Renal cortical epithelial cell (primary cell): ENCODE data around the gene ELK3. TPM values are rescaled to one million over a fixed set of nuclear protein-coding genes. Genes with fewer than 3 reads are reported as not detected.

ENCODE experiments used
- DNase-seq: peaks from one replicate; pipeline ENCODE4 v3.0.0-alpha.2; 2011; ENCODE audit warnings: low read depth
- total RNA-seq: library from RNA; depleted of rRNA; stranded (reverse); fragments of >200 nt; gene quantifications from 2 replicates; pipeline ENCODE4 v1.2.3, GENCODE V29; 2014

The ELK3 gene
- total RNA-seq, 1 donor from 2014 or later, result 26.7 TPM

- DNase-seq, result no peak
Observed at GRCh38 chr12:96187956-96188355, 6.2 kb upstream of the ELK3 start.

GRCh38 chr12:96189781-96190180 is 4.4 kb upstream of the ELK3 start:
- DNase-seq, result no peak

- DNase-seq, result peak; percentile 80
Observed at GRCh38 chr12:96190413-96191108, 3.6 kb upstream of the ELK3 start.

DNA sequence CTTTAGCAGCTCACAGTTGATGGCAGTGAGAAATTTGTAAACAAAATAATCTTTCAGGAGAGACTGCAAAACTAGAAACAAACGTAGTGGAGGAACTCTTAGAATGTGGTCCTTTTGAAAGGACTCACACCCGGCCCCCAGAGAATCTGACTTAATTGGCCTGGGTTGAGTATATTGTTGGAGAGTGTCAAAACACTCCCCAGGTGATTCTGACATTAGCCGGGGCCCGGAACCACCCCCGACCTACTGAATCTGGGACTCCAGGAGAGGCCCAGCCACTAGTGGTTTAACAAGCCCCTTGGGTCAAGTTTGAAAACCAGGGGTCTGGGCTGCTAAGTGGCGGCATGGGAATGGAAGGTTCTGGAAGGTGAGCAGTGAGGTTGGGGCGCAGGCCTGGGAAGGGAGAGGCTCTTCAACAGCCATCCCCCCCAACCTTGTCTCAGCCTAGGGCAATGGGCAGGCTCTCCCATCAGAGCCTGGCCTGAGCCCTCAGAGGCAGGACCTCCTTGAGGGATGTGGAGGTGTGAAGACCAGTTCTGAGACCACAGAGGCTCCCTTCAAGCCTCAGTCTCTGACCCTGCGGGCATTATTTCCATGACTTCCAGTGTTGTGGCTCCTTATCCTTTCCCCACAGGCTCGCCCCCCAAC is 1.1 kb upstream of the ELK3 start:
- no peak for DNase-seq

- no peak for DNase-seq
Observed at GRCh38 chr12:96194576-96194889, 358 bp downstream of the ELK3 start.

DNA sequence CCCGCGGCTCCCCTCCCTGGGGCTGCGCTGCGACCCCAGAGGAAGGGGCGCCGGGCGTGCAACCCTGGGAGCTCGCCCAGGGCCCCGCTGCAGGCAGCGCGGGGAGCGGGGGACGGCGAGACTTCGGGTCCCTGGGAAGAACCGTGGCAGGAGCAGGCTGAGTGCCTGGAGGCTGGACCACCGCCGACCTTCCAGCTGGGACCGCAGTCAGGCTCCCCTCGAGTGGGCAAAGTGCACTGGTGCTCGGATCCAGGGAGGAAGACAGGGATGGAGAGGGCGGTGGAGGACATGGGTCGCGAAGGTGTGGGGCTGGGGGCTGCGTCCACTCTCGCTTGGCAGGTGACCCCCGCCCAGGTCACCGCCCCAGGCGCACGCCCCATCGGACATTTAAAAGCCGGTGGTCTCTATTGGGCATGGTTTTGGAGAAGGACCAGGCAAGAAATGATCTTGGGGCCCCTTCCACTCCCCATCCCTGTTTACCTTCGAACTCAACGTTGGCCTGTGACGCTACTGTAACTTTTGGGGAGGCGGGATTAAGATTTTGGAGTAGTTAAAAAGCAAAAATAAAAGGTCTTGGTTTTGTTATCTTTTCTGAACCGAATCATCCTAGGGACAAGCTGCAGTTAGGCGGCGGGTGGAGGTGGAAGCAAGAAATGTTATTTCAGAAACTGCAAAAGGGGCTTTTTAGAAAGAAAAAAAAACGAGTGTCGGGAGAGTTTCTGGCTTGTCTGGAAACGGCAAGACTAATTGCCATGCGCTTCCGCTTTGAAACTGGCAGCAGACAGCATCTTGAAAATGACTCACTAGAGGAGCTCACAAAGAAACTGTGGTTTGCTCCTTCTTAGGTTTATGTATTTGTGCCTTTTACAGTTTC is 1.0 kb downstream of the ELK3 start:
- peak; percentile 91 for DNase-seq

- peak; percentile 73 for DNase-seq
Observed at GRCh38 chr12:96195845-96196451, 1.8 kb downstream of the ELK3 start.

DNA sequence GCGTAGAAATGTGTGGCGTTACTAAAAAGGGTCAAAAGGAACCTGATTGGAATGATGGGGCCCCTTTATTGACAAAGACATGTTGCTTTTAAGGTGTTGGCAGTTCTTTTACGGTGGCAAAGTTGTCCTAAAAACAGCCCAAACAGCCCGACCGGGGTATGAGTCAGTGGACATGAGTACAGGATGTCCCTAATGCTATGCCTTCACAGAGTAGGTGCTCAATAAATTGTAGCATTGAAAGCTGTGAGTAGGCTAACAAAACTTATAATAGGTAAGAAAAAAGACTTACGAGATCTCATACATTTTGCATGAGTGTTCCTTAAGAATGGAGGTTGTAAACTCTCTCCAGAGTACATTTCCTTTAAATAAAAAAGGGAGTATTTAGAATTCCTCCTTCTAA is 2.6 kb downstream of the ELK3 start:
- DNase-seq, result peak; percentile 63

DNA sequence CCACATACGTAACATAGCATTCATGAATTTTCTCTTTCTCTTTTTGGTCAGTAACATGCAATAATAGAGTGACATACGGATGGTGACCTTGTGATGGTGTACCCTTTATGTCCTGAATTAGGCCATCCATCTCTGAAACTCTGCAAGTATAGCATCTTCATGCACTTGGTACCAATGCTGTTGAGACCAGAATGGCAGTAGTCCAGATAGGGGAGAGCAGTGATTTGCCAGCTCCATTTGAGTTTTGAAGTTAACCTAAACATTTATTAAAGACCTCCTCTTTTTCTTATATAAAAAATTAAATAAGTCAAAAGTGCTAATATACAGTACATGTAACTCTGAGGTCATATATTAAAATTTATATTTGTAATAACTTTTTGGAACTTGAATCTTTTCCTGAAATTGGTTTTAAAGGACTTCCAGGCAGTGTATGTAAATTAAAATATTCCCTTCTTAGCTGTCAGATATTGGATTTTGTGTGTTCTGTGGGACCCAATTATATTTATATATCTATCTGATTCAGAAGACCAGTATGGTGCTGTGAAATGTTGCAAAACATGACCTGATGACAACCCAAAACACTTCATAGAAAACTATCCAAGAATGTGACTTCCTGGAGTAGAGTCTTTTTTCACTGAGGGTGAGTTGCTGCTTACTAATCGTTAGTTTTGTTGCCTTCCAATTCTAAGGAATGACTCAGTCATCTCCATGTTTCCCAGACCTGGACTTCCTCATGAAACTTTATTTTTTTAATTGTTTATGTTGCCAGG is 3.5 kb downstream of the ELK3 start:
- DNase-seq, result peak; percentile 98

DNA sequence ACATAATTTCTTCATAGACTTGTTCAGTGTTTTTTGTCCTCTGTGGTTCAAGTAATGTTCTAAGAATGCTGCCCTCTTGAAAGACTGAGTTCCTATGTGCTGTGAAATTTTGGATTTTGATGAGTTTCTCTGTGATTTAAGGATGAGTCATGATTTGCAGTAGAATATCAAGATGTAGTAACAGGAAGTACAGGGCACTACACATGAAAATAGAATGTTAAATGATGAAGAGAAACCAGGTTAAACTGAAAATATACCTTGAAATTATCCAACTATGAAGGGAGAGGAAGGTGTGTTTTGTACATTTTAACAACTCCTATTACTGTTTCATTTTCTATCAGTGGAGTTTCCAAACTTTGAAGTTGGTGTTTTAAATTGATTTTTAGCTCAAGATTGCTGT is 4.8 kb downstream of the ELK3 start:
- peak; percentile 96 for DNase-seq

- no peak for DNase-seq
Observed at GRCh38 chr12:96199464-96199863, 5.3 kb downstream of the ELK3 start.

GRCh38 chr12:96201272-96202227 is 7.4 kb downstream of the ELK3 start:
- DNase-seq, result no peak

GRCh38 chr12:96204381-96204780 is 10.2 kb downstream of the ELK3 start:
- DNase-seq, result no peak

- no peak for DNase-seq
Observed at GRCh38 chr12:96205908-96206307, 11.7 kb downstream of the ELK3 start.

- DNase-seq, result no peak
Observed at GRCh38 chr12:96206936-96207662, 12.9 kb downstream of the ELK3 start.

- peak; percentile 92 for DNase-seq
Observed at GRCh38 chr12:96208346-96208745, 14.2 kb downstream of the ELK3 start.

DNA sequence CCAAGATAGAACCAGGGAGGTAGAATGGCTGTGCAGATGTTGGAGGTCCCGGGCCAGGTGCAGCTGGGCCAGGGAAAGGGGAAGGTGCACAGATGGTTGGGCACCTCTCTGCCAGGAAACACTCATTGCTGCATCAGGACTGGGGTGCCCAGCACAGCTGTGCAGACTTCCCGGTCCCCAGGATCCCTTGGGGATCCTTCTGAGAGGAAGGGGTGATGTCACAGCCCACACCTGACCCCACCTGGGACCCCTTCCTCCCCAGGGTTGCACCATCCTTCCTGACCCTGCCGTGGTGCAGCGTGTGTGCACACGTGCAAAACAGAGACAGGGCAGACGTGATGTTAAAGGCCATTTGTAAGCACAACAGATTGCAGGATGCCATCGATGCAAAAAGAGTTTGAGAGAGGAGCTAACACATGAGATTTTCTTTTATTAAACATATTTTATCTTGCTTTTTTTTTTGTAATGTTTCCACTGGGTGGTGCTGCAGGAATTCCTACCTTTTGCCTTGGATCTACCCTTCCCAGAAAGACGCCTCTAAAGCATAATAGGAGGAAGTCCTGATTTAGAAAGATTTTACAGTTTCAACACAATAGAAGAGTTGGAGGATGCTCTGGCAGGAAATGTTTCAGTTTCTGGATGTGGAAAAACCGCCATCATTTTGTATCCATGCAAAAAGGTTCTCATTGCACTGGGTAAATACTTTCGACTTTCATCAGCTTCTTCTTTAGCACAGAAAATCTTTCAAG is 14.8 kb downstream of the ELK3 start:
- DNase-seq, result no peak

DNA sequence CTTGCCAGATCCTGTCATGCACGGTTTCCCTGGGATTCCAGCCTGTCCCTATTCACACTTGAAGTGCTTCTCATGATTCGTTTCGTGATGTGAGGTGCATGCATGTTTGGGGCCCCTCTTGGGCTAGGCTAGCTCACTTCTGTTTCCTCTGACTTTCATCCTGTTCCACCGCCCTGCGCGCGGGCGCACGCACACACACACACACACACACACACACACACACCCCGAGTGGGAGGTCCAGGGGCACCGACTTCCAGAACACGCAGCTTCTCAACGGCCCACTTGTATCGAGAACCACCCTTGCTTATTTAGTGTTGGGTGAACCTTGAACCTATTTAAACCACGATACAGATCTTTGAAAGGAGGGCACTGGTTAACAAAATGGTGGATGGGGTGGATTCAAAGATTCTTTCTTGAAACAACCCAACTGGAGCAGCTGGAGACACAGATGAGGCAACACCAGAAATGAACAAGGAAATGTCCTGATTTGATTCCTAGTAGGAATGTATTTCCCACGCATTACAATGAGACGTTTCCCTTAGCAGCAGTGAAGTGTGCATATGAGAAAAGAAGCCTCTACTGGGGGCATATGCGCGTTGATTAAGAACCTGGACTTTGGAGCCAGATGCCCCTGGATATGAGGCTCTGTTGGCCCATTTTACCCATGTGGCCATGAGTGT is 16.3 kb downstream of the ELK3 start:
- no peak for DNase-seq
